Astrocyte of the cerebellum (primary cell): ENCODE results near the gene GRID2.

Source experiments
- DNase-seq: peaks from one replicate; pipeline ENCODE4 v3.0.0-alpha.2; 2011; ENCODE audit warnings: low read depth
- H3K4me3 ChIP-seq: 2 replicates; pipeline ENCODE4 v1.5.1; 2011; ENCODE audit warnings: mild to moderate bottlenecking, low read depth, low read length, moderate library complexity
- CTCF ChIP-seq: IDR thresholded peaks from 2 replicates; pipeline ENCODE4 v1.5.1; 2012; ENCODE audit warnings: low read length, low read depth, moderate library complexity, mild to moderate bottlenecking; ENCODE audit errors: missing control alignments
- in situ Hi-C: cut with HindIII; loops from 2 replicates; pipeline ENCODE4 v1.10.0; 2017; ENCODE audit warnings: low sequenced_read_pairs

GRID2 gene

GRCh38 chr4:93143902-93144301 is 840.1 kb downstream of the GRID2 start:
- no peak overlapping the region for H3K4me3 ChIP-seq
- DNase-seq = no peak
- in situ Hi-C loops = no loop called here
- TF ChIP-seq CTCF = no peak

- H3K4me3 ChIP-seq = no peak overlapping the region
- TF ChIP-seq CTCF = no peak
- no peak for DNase-seq
- in situ Hi-C loops = no loop called here
Measured at GRCh38 chr4:93144644-93145043, 840.9 kb downstream of the GRID2 start.

- no peak for DNase-seq
- in situ Hi-C loops = no loop called here
- TF ChIP-seq CTCF = no peak
- no peak overlapping the region for H3K4me3 ChIP-seq
Measured at GRCh38 chr4:93147524-93148212, 843.9 kb downstream of the GRID2 start.

- no peak overlapping the region for H3K4me3 ChIP-seq
- DNase-seq = no peak
- no peak for TF ChIP-seq CTCF
- in situ Hi-C loops = no loop called here
Measured at GRCh38 chr4:93152491-93152890, 848.7 kb downstream of the GRID2 start.

GRCh38 chr4:93157986-93158385 is 854.2 kb downstream of the GRID2 start:
- TF ChIP-seq CTCF = no peak
- no peak for DNase-seq
- in situ Hi-C loops = no loop called here
- H3K4me3 ChIP-seq = no peak overlapping the region

- TF ChIP-seq CTCF = no peak
- no peak overlapping the region for H3K4me3 ChIP-seq
- no peak for DNase-seq
- in situ Hi-C loops = no loop called here
Measured at GRCh38 chr4:93168053-93168452, 864.3 kb downstream of the GRID2 start.
